Stimulated activated memory B cell treated with anti-CD40 and anti-IgM and Interleukin-4, amounts not matched to agents 10 μg/mL and 1 μg/mL and 100 μg/mL, for 72 hours (primary cell): ENCODE results near the gene TEX54.

Source experiments
- ATAC-seq: fragments of 150-1000 bp; cut with Tn5 transposase; 2 replicates; pipeline ENCODE4 v1.10.0; 2021
- H3K27ac Mint-ChIP-seq: one replicate; pipeline ENCODE4 v1.8.0; 2022; ENCODE audit warnings: mild to moderate bottlenecking, mixed read lengths
- H3K27me3 Mint-ChIP-seq: one replicate; pipeline ENCODE4 v1.8.0; 2022; ENCODE audit warnings: mixed read lengths
- H3K36me3 Mint-ChIP-seq: one replicate; pipeline ENCODE4 v1.8.0; 2022; ENCODE audit warnings: mixed read lengths
- H3K4me1 Mint-ChIP-seq: one replicate; pipeline ENCODE4 v1.8.0; 2022; ENCODE audit warnings: mixed read lengths
- H3K4me3 Mint-ChIP-seq: one replicate; pipeline ENCODE4 v1.8.0; 2022; ENCODE audit warnings: mild to moderate bottlenecking, moderate library complexity, mixed read lengths
- H3K9me3 Mint-ChIP-seq: one replicate; pipeline ENCODE4 v1.8.0; 2022; ENCODE audit warnings: mixed read lengths

TEX54 gene

GRCh38 chr11:62817129-62817528 lies 15.5 kb downstream of the TEX54 start:
- H3K27ac Mint-ChIP-seq = no peak overlapping the region
- no peak overlapping the region for H3K4me3 Mint-ChIP-seq
- ATAC-seq = no peak
- H3K27me3 Mint-ChIP-seq = no peaks in the 10 kb centered on the region
- H3K36me3 Mint-ChIP-seq = peaks cover 16% of the 10 kb centered on the region
- H3K4me1 Mint-ChIP-seq = no peaks in the 10 kb centered on the region
- no peaks in the 10 kb centered on the region for H3K9me3 Mint-ChIP-seq

GRCh38 chr11:62816557-62816956 lies 16.1 kb downstream of the TEX54 start:
- H3K4me3 Mint-ChIP-seq = no peak overlapping the region
- H3K9me3 Mint-ChIP-seq = no peaks in the 10 kb centered on the region
- no peaks in the 10 kb centered on the region for H3K4me1 Mint-ChIP-seq
- peaks cover 15% of the 10 kb centered on the region for H3K36me3 Mint-ChIP-seq
- H3K27ac Mint-ChIP-seq = no peak overlapping the region
- H3K27me3 Mint-ChIP-seq = no peaks in the 10 kb centered on the region
- ATAC-seq = no peak

- Mint-ChIP-seq H3K36me3 (no peaks in the 10 kb centered on the region), H3K27me3 (no peaks in the 10 kb centered on the region), H3K9me3 (no peaks in the 10 kb centered on the region), H3K4me1 (peaks cover 8% of the 10 kb centered on the region), H3K4me3 (no peak overlapping the region), H3K27ac (peak overlapping the region; percentile 0)
- ATAC-seq = no peak
Observed at GRCh38 chr11:62811659-62812058, 21.0 kb downstream of the TEX54 start.

DNA sequence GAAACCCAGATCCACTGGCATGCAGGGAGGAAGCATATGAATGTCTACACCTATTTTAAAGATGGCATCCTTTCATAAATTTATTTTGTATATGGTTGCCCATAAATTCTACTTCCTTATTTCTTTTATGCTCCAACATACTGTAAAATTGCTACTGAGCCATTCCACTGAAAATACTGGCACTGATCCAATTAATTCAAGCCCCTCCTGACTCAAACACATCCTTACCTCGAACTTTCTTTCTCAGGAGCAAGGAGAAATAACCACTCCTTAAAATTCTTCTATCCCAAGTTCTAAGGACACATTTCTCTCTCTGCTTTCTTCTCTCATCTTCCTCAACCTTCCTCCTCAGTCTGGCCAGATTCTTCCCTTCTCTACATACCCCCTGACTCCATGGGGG lies 21.9 kb downstream of the TEX54 start:
- no peak for ATAC-seq
- no peaks in the 10 kb centered on the region for H3K9me3 Mint-ChIP-seq
- H3K4me1 Mint-ChIP-seq = peaks cover 16% of the 10 kb centered on the region
- H3K27me3 Mint-ChIP-seq = no peaks in the 10 kb centered on the region
- no peak overlapping the region for H3K4me3 Mint-ChIP-seq
- no peaks in the 10 kb centered on the region for H3K36me3 Mint-ChIP-seq
- no peak overlapping the region for H3K27ac Mint-ChIP-seq

- no peaks in the 10 kb centered on the region for H3K9me3 Mint-ChIP-seq
- no peaks in the 10 kb centered on the region for H3K27me3 Mint-ChIP-seq
- H3K4me1 Mint-ChIP-seq = peaks cover 36% of the 10 kb centered on the region
- H3K36me3 Mint-ChIP-seq = peaks cover 14% of the 10 kb centered on the region
- peak overlapping the region; percentile 89 for H3K4me3 Mint-ChIP-seq
- H3K27ac Mint-ChIP-seq = peak overlapping the region; percentile 92
- ATAC-seq = no peak
Observed at GRCh38 chr11:62806611-62807121, 26.0 kb downstream of the TEX54 start.

GRCh38 chr11:62805961-62806441 lies 26.6 kb downstream of the TEX54 start:
- Mint-ChIP-seq H3K27me3 (no peaks in the 10 kb centered on the region), H3K36me3 (peaks cover 21% of the 10 kb centered on the region), H3K4me3 (peak overlapping the region; percentile 89), H3K27ac (peak overlapping the region; percentile 92), H3K4me1 (peaks cover 38% of the 10 kb centered on the region), H3K9me3 (no peaks in the 10 kb centered on the region)
- peak; percentile 40 for ATAC-seq

GRCh38 chr11:62805076-62805892 lies 27.4 kb downstream of the TEX54 start, which contains the start of gene NXF1:
TSS of gene NXF1 (minus strand) at chr11:62805440. CDS start at chr11:62805356, 84 bp downstream.
- peaks cover 24% of the 10 kb centered on the region for H3K36me3 Mint-ChIP-seq
- no peaks in the 10 kb centered on the region for H3K9me3 Mint-ChIP-seq
- H3K4me1 Mint-ChIP-seq = peaks cover 38% of the 10 kb centered on the region
- H3K27ac Mint-ChIP-seq = peak within 1 kb of the TSS; percentile 92
- peak; percentile 96 for ATAC-seq
- H3K4me3 Mint-ChIP-seq = peak within 1 kb of the TSS; percentile 89
- H3K27me3 Mint-ChIP-seq = no peaks in the 10 kb centered on the region

DNA sequence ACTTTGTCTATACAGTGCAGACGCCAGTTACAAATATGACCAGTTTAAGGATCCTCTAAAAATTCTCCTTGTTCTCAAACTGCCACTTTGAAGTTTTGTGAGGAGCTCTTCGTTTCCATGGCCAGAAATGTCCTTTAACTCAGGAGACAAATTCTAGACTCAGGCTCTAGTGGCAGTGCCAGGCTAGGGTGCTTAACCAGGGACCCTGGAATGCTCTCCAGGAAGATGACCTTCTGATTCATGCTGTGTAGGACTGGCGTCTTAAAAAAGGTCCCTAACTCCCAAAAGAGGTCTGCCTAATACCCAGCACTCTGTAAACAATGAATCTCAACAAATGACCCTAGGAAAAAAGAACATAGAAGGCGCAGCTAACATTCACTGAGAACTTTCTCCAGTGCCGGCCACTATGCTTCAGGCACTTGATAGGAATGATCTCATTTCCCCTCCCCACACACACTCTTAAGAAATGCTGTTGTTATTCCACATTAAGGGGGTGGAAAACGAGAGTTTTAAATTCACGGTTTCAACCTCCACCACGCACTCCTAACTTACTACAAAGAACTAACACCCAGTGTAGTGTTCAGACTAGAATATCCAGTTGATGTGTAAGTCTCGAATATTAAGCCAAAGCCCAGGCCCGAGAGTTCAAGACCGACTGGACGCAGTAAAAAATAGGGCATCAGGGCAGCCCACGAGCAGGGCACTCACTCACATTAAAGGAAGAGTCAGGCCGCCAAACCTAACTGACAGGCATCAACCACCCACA lies 28.1 kb downstream of the TEX54 start:
- Mint-ChIP-seq H3K4me1 (peaks cover 38% of the 10 kb centered on the region), H3K36me3 (peaks cover 31% of the 10 kb centered on the region), H3K27ac (peak overlapping the region; percentile 92), H3K27me3 (no peaks in the 10 kb centered on the region), H3K9me3 (no peaks in the 10 kb centered on the region), H3K4me3 (peak overlapping the region; percentile 89)
- ATAC-seq = no peak

DNA sequence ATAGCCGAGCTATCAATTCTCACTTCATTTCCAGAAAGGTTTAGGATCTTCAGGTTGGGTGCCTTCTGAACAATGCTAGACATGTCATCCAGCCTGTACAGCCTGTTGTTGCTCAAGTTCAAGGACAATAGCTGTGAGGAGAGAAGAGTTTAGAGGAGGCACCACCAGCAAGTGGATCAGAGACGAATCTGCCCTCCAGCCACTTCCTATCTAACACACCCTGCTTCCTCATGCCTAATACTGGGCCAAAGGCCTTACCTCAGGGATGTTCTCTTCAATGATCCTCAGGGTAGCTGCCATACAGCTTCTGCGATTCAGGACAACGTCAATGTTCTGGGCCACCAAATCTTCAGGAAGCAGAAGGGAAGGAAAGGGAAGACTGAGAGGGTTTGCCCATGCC lies 31.6 kb downstream of the TEX54 start:
- Mint-ChIP-seq H3K4me1 (peaks cover 24% of the 10 kb centered on the region), H3K4me3 (no peak overlapping the region), H3K27ac (peak overlapping the region; percentile 74), H3K9me3 (no peaks in the 10 kb centered on the region), H3K36me3 (peaks cover 58% of the 10 kb centered on the region), H3K27me3 (no peaks in the 10 kb centered on the region)
- no peak for ATAC-seq

- Mint-ChIP-seq H3K4me3 (no peak overlapping the region), H3K9me3 (no peaks in the 10 kb centered on the region), H3K36me3 (peaks cover 71% of the 10 kb centered on the region), H3K4me1 (peaks cover 19% of the 10 kb centered on the region), H3K27ac (peak overlapping the region; percentile 0), H3K27me3 (no peaks in the 10 kb centered on the region)
- no peak for ATAC-seq
Observed at GRCh38 chr11:62799486-62799885, 33.2 kb downstream of the TEX54 start.

GRCh38 chr11:62796281-62796680 lies 36.4 kb downstream of the TEX54 start:
- H3K27me3 Mint-ChIP-seq = no peaks in the 10 kb centered on the region

GRCh38 chr11:62794201-62794775 lies 38.4 kb downstream of the TEX54 start:
- peaks cover 68% of the 10 kb centered on the region for H3K36me3 Mint-ChIP-seq

More at GRCh38 chr11:62796281-62796680, 36.4 kb downstream of the TEX54 start:
- peaks cover 67% of the 10 kb centered on the region for H3K36me3 Mint-ChIP-seq
- peak overlapping the region; percentile 14 for H3K27ac Mint-ChIP-seq
- ATAC-seq = no peak
- no peak overlapping the region for H3K4me3 Mint-ChIP-seq
- no peaks in the 10 kb centered on the region for H3K9me3 Mint-ChIP-seq
- peaks cover 8% of the 10 kb centered on the region for H3K4me1 Mint-ChIP-seq

GRCh38 chr11:62792202-62792575 lies 40.5 kb downstream of the TEX54 start:
- Mint-ChIP-seq H3K27me3 (no peaks in the 10 kb centered on the region), H3K9me3 (no peaks in the 10 kb centered on the region), H3K27ac (peak overlapping the region; percentile 96), H3K4me3 (peak overlapping the region; percentile 88), H3K36me3 (peaks cover 60% of the 10 kb centered on the region), H3K4me1 (peaks cover 34% of the 10 kb centered on the region)
- ATAC-seq = no peak

More at GRCh38 chr11:62794201-62794775, 38.4 kb downstream of the TEX54 start:
- Mint-ChIP-seq H3K27ac (no peak overlapping the region), H3K4me3 (no peak overlapping the region), H3K4me1 (peaks cover 25% of the 10 kb centered on the region), H3K9me3 (no peaks in the 10 kb centered on the region), H3K27me3 (no peaks in the 10 kb centered on the region)
- no peak for ATAC-seq

- peak within 1 kb of the TSS; percentile 96 for H3K27ac Mint-ChIP-seq
- peak; percentile 92 for ATAC-seq
- H3K9me3 Mint-ChIP-seq = no peaks in the 10 kb centered on the region
- peak within 1 kb of the TSS; percentile 88 for H3K4me3 Mint-ChIP-seq
- peaks cover 34% of the 10 kb centered on the region for H3K4me1 Mint-ChIP-seq
- no peaks in the 10 kb centered on the region for H3K27me3 Mint-ChIP-seq
- peaks cover 55% of the 10 kb centered on the region for H3K36me3 Mint-ChIP-seq
Observed at GRCh38 chr11:62791501-62792201, 41.0 kb downstream of the TEX54 start, which contains the start of gene TMEM223. TSS of gene TMEM223 (minus strand) at chr11:62792006. CDS start at chr11:62791994, 12 bp downstream.
